GM12878 (cell line): ENCODE data around the gene DESI1. TPM values are rescaled to one million over a fixed set of nuclear protein-coding genes. Genes with fewer than 3 reads are reported as not detected.

Source experiments
- BACH1 ChIP-seq: fragments of 450-650 bp; IDR thresholded peaks from 2 replicates; pipeline ENCODE4 v1.6.1; 2017; ENCODE audit warnings: mild to moderate bottlenecking, borderline replicate concordance
- CBFB ChIP-seq: IDR thresholded peaks from 2 replicates; pipeline ENCODE4 v1.6.1; 2016; ENCODE audit warnings: antibody characterized with exemption, low read depth
- CTCF ChIP-seq, 3 experiments: IDR thresholded peaks in 2 of 3; conservative IDR thresholded peaks in 1 of 3; 2 replicates each; pipeline ENCODE4 v1.5.1; 2011; ENCODE audit warnings: low read depth in 3 of 3, low read length in 3 of 3, mild to moderate bottlenecking in 3 of 3, control low read depth in 2 of 3, moderate library complexity in 2 of 3, inconsistent platforms in 1 of 3, mixed read lengths in 1 of 3; ENCODE audit not compliant: control insufficient read depth in 2 of 3, insufficient read depth in 1 of 3; ENCODE audit errors: extremely low read depth in 1 of 3
- E2F4 ChIP-seq: IDR thresholded peaks from 2 replicates; pipeline ENCODE4 v1.6.1; 2012; ENCODE audit warnings: low read depth, low read length, improper control_type of control experiment
- EED ChIP-seq: sonication (generic); IDR thresholded peaks from 2 replicates; pipeline ENCODE4 v1.6.1; 2016; ENCODE audit warnings: antibody characterized with exemption, low read depth
- EGR1 ChIP-seq, 2 experiments: IDR thresholded peaks; 1 replicate in 1 of 2; 2 replicates in 1 of 2; pipeline ENCODE4 v1.6.1; 2011 to 2012; ENCODE audit warnings: low read depth in 2 of 2, low read length in 2 of 2, borderline replicate concordance in 1 of 2, mild to moderate bottlenecking in 1 of 2, moderate library complexity in 1 of 2
- IRF5 ChIP-seq: fragments of 450-650 bp; IDR thresholded peaks from 2 replicates; pipeline ENCODE4 v1.6.1; 2017; ENCODE audit warnings: borderline replicate concordance
- KAT2A ChIP-seq: conservative IDR thresholded peaks from 2 replicates; pipeline ENCODE4 v1.6.1; 2011; ENCODE audit warnings: low read depth, low read length; ENCODE audit not compliant: control insufficient read depth
- PML ChIP-seq: IDR thresholded peaks from 2 replicates; pipeline ENCODE4 v1.6.1; 2012; ENCODE audit warnings: low read length, inconsistent platforms
- POLR2AphosphoS2 ChIP-seq: IDR thresholded peaks from 2 replicates; pipeline ENCODE4 v1.6.1; 2011; ENCODE audit warnings: low read depth, mild to moderate bottlenecking, low read length, improper control_type of control experiment, moderate library complexity
- RELA ChIP-seq: fragments of 450-650 bp; IDR thresholded peaks from 2 replicates; pipeline ENCODE4 v1.8.0; 2014; ENCODE audit warnings: borderline replicate concordance; ENCODE audit not compliant: partially characterized antibody
- STAT1 ChIP-seq: fragments of 450-650 bp; conservative IDR thresholded peaks from 2 replicates; pipeline ENCODE4 v1.6.1; 2014; ENCODE audit warnings: antibody characterized with exemption, mild to moderate bottlenecking
- TAF1 ChIP-seq: IDR thresholded peaks from 2 replicates; pipeline ENCODE4 v1.6.1; 2011; ENCODE audit warnings: mild to moderate bottlenecking, low read depth, low read length, borderline replicate concordance
- YBX1 ChIP-seq: fragments of 450-650 bp; IDR thresholded peaks from 2 replicates; pipeline ENCODE4 v1.6.1; 2016; ENCODE audit warnings: antibody characterized with exemption
- YY1 ChIP-seq: IDR thresholded peaks from 2 replicates; pipeline ENCODE4 v1.6.1; 2011; ENCODE audit warnings: low read depth, mild to moderate bottlenecking, low read length
- ZBED1 ChIP-seq: IDR thresholded peaks from 2 replicates; pipeline ENCODE4 v1.6.1; 2016; ENCODE audit warnings: borderline replicate concordance
- ZNF274 ChIP-seq: IDR thresholded peaks from one replicate; pipeline ENCODE4 v1.8.0; 2011; ENCODE audit not compliant: insufficient read length, insufficient read depth
- polyA plus RNA-seq, 11 experiments: library from polyadenylated mRNA; depleted of rRNA in 4 of 11; unstranded in 6 of 11; stranded (reverse) in 5 of 11; fragments of >200 nt; fragmentation: Nextera tagmentation in 4 of 11; fragmentation: Illumina TruSeq in 1 of 11; extraction: Ambion mirVana in 4 of 11; extraction: Trizol in 1 of 11; gene quantifications; 1 replicate in 1 of 11; 2 replicates in 10 of 11; pipeline versions ENCODE4 v1.2.1 to v1.2.3, GENCODE V29; 2011 to 2016; ENCODE audit warnings: inconsistent platforms in 2 of 11, missing spikeins in 2 of 11, low read depth in 1 of 11
- total RNA-seq, 4 experiments: library from RNA; depleted of rRNA in 3 of 4; stranded (reverse); fragments of >200 nt in 3 of 4; fragmentation: Illumina TruSeq in 1 of 4; extraction: Trizol in 1 of 4; gene quantifications; 2 replicates each; pipeline versions ENCODE4 v1.2.1 to v1.2.3, GENCODE V29; 2013 to 2021
- TF ChIP-seq, protein P1 (sequence below): fragments of 450-650 bp; IDR thresholded peaks from 2 replicates; pipeline ENCODE4 v1.6.1; 2017; ENCODE audit warnings: mild to moderate bottlenecking, moderate library complexity
- TF ChIP-seq, protein P2 (sequence below): fragments of 450-650 bp; formaldehyde crosslinking; IDR thresholded peaks from 2 replicates; pipeline ENCODE4 v1.4.0; 2022; ENCODE audit warnings: mild to moderate bottlenecking, moderate library complexity

The DESI1 gene
- total and polyA plus RNA-seq, 10 of the 15 experiments (the other 5 are each of a cell fraction or from before 2014, with no cell fraction given), result 8.0 to 76.8 (median 40.6) TPM

GRCh38 chr22:41620589-41621098 is at the start of gene DESI1 (continued):
- TF ChIP-seq RELA (no peak), POLR2AphosphoS2 (peak; percentile 89; the same call in 1 of the 2 replicates), EED (no peak), CTCF (IDR thresholded peaks at IDR 0.05 in 2 of 3, conservative IDR thresholded peaks at IDR 0.05 in 1 of 3; ENCODE audit: control insufficient read depth in 2 of 3, extremely low read depth in 1 of 3, insufficient read depth in 1 of 3, low read depth in 3 of 3, low read length in 3 of 3) (0 out of 6 replicates have a peak, but pooled peaks of 1 of the 3 experiments have one; percentile 1), KAT2A (no peak), IRF5 (no peak), BACH1 (peak; percentile 73), YY1 (no peak), EGR1 (IDR thresholded peaks at IDR 0.05; ENCODE audit: borderline replicate concordance in 1 of 2, low read depth in 2 of 2, low read length in 2 of 2) (peak in 1 of 2 experiments; percentile 86; a peak in 2 of 3 replicates), CBFB (0 out of 2 replicates have a peak, but pooled peaks have one; percentile 0), PML (peak; percentile 73; the same call in 1 of the 2 replicates), ZBED1 (no peak), STAT1 (no peak), YBX1 (no peak), TAF1 (peak; percentile 89), E2F4 (no peak), ZNF274 (no peak)
- TF ChIP-seq, protein P1, sequence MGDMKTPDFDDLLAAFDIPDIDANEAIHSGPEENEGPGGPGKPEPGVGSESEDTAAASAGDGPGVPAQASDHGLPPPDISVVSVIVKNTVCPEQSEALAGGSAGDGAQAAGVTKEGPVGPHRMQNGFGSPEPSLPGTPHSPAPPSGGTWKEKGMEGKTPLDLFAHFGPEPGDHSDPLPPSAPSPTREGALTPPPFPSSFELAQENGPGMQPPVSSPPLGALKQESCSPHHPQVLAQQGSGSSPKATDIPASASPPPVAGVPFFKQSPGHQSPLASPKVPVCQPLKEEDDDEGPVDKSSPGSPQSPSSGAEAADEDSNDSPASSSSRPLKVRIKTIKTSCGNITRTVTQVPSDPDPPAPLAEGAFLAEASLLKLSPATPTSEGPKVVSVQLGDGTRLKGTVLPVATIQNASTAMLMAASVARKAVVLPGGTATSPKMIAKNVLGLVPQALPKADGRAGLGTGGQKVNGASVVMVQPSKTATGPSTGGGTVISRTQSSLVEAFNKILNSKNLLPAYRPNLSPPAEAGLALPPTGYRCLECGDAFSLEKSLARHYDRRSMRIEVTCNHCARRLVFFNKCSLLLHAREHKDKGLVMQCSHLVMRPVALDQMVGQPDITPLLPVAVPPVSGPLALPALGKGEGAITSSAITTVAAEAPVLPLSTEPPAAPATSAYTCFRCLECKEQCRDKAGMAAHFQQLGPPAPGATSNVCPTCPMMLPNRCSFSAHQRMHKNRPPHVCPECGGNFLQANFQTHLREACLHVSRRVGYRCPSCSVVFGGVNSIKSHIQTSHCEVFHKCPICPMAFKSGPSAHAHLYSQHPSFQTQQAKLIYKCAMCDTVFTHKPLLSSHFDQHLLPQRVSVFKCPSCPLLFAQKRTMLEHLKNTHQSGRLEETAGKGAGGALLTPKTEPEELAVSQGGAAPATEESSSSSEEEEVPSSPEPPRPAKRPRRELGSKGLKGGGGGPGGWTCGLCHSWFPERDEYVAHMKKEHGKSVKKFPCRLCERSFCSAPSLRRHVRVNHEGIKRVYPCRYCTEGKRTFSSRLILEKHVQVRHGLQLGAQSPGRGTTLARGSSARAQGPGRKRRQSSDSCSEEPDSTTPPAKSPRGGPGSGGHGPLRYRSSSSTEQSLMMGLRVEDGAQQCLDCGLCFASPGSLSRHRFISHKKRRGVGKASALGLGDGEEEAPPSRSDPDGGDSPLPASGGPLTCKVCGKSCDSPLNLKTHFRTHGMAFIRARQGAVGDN, result no peak
- TF ChIP-seq, protein P2, sequence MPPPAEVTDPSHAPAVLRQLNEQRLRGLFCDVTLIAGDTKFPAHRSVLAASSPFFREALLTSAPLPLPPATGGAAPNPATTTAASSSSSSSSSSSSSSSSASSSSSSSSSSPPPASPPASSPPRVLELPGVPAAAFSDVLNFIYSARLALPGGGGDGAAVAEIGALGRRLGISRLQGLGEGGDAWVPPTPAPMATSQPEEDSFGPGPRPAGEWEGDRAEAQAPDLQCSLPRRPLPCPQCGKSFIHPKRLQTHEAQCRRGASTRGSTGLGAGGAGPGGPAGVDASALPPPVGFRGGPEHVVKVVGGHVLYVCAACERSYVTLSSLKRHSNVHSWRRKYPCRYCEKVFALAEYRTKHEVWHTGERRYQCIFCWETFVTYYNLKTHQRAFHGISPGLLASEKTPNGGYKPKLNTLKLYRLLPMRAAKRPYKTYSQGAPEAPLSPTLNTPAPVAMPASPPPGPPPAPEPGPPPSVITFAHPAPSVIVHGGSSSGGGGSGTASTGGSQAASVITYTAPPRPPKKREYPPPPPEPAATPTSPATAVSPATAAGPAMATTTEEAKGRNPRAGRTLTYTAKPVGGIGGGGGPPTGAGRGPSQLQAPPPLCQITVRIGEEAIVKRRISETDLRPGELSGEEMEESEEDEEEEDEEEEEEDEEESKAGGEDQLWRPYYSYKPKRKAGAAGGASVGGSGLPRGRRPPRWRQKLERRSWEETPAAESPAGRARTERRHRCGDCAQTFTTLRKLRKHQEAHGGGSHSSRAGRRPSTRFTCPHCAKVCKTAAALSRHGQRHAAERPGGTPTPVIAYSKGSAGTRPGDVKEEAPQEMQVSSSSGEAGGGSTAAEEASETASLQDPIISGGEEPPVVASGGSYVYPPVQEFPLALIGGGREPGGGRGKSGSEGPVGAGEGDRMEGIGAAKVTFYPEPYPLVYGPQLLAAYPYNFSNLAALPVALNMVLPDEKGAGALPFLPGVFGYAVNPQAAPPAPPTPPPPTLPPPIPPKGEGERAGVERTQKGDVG (CRISPR knock-in tag), result no peak
